CD4-positive, CD25-positive, alpha-beta regulatory T cell (primary cell): ENCODE data around the gene RAB37. TPM values are rescaled to one million over a fixed set of nuclear protein-coding genes. Genes with fewer than 3 reads are reported as not detected.

Source experiments
- ATAC-seq, 2 donors: fragments of 150-1000 bp; cut with Tn5 transposase; one replicate each; pipeline ENCODE4 v1.10.0; 2021; ENCODE audit warnings: low read depth in 2 of 2, moderate number of reproducible peaks in 2 of 2, moderate library complexity in 1 of 2
- DNase-seq, 3 donors: peaks; one replicate each; pipeline versions ENCODE4 v3.0.0 to v3.0.0-alpha.2; 2012 to 2022; ENCODE audit warnings: mixed read lengths in 1 of 3
- H3K27ac ChIP-seq: one replicate; pipeline ENCODE4 v1.7.0; 2013; ENCODE audit warnings: mild to moderate bottlenecking, low read length; ENCODE audit not compliant: insufficient read depth, poor library complexity, severe bottlenecking
- H3K27me3 ChIP-seq: one replicate; pipeline ENCODE4 v1.7.0; 2013; ENCODE audit warnings: low read length; ENCODE audit not compliant: control insufficient read depth, insufficient read depth
- H3K36me3 ChIP-seq: one replicate; pipeline ENCODE4 v1.7.0; 2013; ENCODE audit warnings: mild to moderate bottlenecking, low read length, moderate library complexity; ENCODE audit not compliant: control insufficient read depth, insufficient read depth
- H3K4me1 ChIP-seq: 2 replicates; pipeline ENCODE4 v1.7.0; 2013; ENCODE audit warnings: mild to moderate bottlenecking, low read length; ENCODE audit not compliant: insufficient read depth, control insufficient read depth, poor library complexity, severe bottlenecking
- H3K4me3 ChIP-seq: one replicate; pipeline ENCODE4 v1.7.0; 2013; ENCODE audit warnings: low read depth, mild to moderate bottlenecking, low read length, moderate library complexity
- H3K9me3 ChIP-seq, 2 experiments: 1 replicate in 1 of 2; 2 replicates in 1 of 2; pipeline ENCODE4 v1.7.0; 2013; ENCODE audit warnings: low read length in 2 of 2, mild to moderate bottlenecking in 1 of 2, moderate library complexity in 1 of 2; ENCODE audit not compliant: control insufficient read depth in 2 of 2
- H3K27ac Mint-ChIP-seq, 3 donors: one replicate each; pipeline ENCODE4 v1.8.0; 2020 to 2022; ENCODE audit warnings: mild to moderate bottlenecking in 3 of 3, mixed read lengths in 3 of 3, moderate library complexity in 2 of 3
- H3K27me3 Mint-ChIP-seq: one replicate; pipeline ENCODE4 v1.8.0; 2022; ENCODE audit warnings: mild to moderate bottlenecking, mixed read lengths
- H3K36me3 Mint-ChIP-seq: one replicate; pipeline ENCODE4 v1.8.0; 2020; ENCODE audit warnings: mixed read lengths
- H3K4me1 Mint-ChIP-seq, 4 donors: one replicate each; pipeline ENCODE4 v1.8.0; 2020 to 2022; ENCODE audit warnings: mixed read lengths in 4 of 4, mild to moderate bottlenecking in 1 of 4
- H3K4me3 Mint-ChIP-seq, 4 donors: one replicate each; pipeline ENCODE4 v1.8.0; 2020 to 2022; ENCODE audit warnings: mild to moderate bottlenecking in 4 of 4, mixed read lengths in 4 of 4, moderate library complexity in 3 of 4
- H3K9me3 Mint-ChIP-seq, 7 donors: one replicate each; pipeline ENCODE4 v1.8.0; 2020 to 2022; ENCODE audit warnings: mixed read lengths in 7 of 7, mild to moderate bottlenecking in 3 of 7, moderate library complexity in 2 of 7
- polyA plus RNA-seq, 4 donors: library from polyadenylated mRNA; unstranded; fragments of 300-500 nt; fragmentation: Illumina TruSeq; gene quantifications; one replicate each; pipeline ENCODE4 v1.2.3, GENCODE V29; 2021
- total RNA-seq: library from RNA; stranded (reverse); gene quantifications from one replicate; pipeline ENCODE4 v1.2.3, GENCODE V29; 2022

Gene RAB37
- total and polyA plus RNA-seq, 5 donors from 2014 or later, result 75.6 to 159 (median 89.3) TPM

- H3K36me3 Mint-ChIP-seq, result peaks cover 4% of the 10 kb centered on the region
- H3K36me3 ChIP-seq, result no peaks in the 10 kb centered on the region
- DNase-seq (no peak), ATAC-seq (no peak)
- H3K27ac Mint-ChIP-seq, result peak overlapping the region in 1 of 3 donors; percentile 24
- H3K4me3 ChIP-seq, result no peak overlapping the region
- H3K27ac ChIP-seq, result no peak overlapping the region
- H3K27me3 Mint-ChIP-seq, result no peaks in the 10 kb centered on the region
- no peaks in the 10 kb centered on the region for H3K27me3 ChIP-seq
- peaks cover 0 to 2% (median 0%) of the 10 kb centered on the region in 7 donors for H3K9me3 Mint-ChIP-seq
- no peaks in the 10 kb centered on the region for H3K9me3 ChIP-seq
- no peak overlapping the region for H3K4me3 Mint-ChIP-seq
- H3K4me1 ChIP-seq, result peaks cover 44% of the 10 kb centered on the region
- H3K4me1 Mint-ChIP-seq, result peaks cover 4 to 42% (median 22%) of the 10 kb centered on the region in 4 donors
These were observed 2.8 kb upstream of the RAB37 start for GRCh38 chr17:74734256-74734655.

GRCh38 chr17:74737299-74738050 lies 419 bp downstream of the RAB37 start:
- H3K9me3 Mint-ChIP-seq, result peaks cover 0 to 2% (median 0%) of the 10 kb centered on the region in 7 donors
- Histone ChIP-seq H3K27me3 (no peaks in the 10 kb centered on the region), H3K27ac (peak overlapping the region; percentile 78), H3K4me3 (peak overlapping the region; percentile 90), H3K36me3 (no peaks in the 10 kb centered on the region), H3K4me1 (peaks cover 62% of the 10 kb centered on the region), H3K9me3 (no peaks in the 10 kb centered on the region)
- H3K27ac Mint-ChIP-seq, result peak overlapping the region; percentile 90 to 99 (median 96)
- H3K4me1 Mint-ChIP-seq, result peaks cover 15 to 69% (median 40%) of the 10 kb centered on the region in 4 donors
- peak overlapping the region; percentile 94 to 98 (median 96) for H3K4me3 Mint-ChIP-seq
- no peaks in the 10 kb centered on the region for H3K27me3 Mint-ChIP-seq
- DNase-seq (peak; percentile 41 to 69 (median 48)), ATAC-seq (peak in 1 of 2 donors; percentile 12)
- H3K36me3 Mint-ChIP-seq, result peaks cover 7% of the 10 kb centered on the region

- H3K27ac ChIP-seq, result peak overlapping the region; percentile 78
- no peaks in the 10 kb centered on the region for H3K9me3 ChIP-seq
- peaks cover 71% of the 10 kb centered on the region for H3K4me1 ChIP-seq
- Mint-ChIP-seq H3K9me3 (peaks cover 0 to 2% (median 0%) of the 10 kb centered on the region in 7 donors), H3K4me1 (peaks cover 15 to 77% (median 46%) of the 10 kb centered on the region in 4 donors), H3K4me3 (peak overlapping the region; percentile 94 to 98 (median 96)), H3K27ac (peak overlapping the region; percentile 90 to 99 (median 96)), H3K36me3 (peaks cover 7% of the 10 kb centered on the region), H3K27me3 (no peaks in the 10 kb centered on the region)
- no peaks in the 10 kb centered on the region for H3K27me3 ChIP-seq
- H3K36me3 ChIP-seq, result no peaks in the 10 kb centered on the region
- peak overlapping the region; percentile 90 for H3K4me3 ChIP-seq
- DNase-seq (peak; percentile 53 to 95 (median 79)), ATAC-seq (peak; percentile 79 to 82)
These were observed 1.3 kb downstream of the RAB37 start for GRCh38 chr17:74738051-74738996.

GRCh38 chr17:74739227-74739831 lies 2.3 kb downstream of the RAB37 start:
- peaks cover 19 to 87% (median 51%) of the 10 kb centered on the region in 4 donors for H3K4me1 Mint-ChIP-seq
- peaks cover 0 to 2% (median 0%) of the 10 kb centered on the region in 7 donors for H3K9me3 Mint-ChIP-seq
- H3K4me1 ChIP-seq, result peaks cover 81% of the 10 kb centered on the region
- DNase-seq, result no peak
- no peak for ATAC-seq
- peak overlapping the region; percentile 90 to 99 (median 96) for H3K27ac Mint-ChIP-seq
- no peaks in the 10 kb centered on the region for H3K27me3 Mint-ChIP-seq
- no peaks in the 10 kb centered on the region for H3K9me3 ChIP-seq
- peaks cover 7% of the 10 kb centered on the region for H3K36me3 Mint-ChIP-seq
- peak overlapping the region; percentile 94 to 98 (median 96) for H3K4me3 Mint-ChIP-seq
- peak overlapping the region; percentile 90 for H3K4me3 ChIP-seq
- H3K27me3 ChIP-seq, result no peaks in the 10 kb centered on the region
- peak overlapping the region; percentile 78 for H3K27ac ChIP-seq
- H3K36me3 ChIP-seq, result no peaks in the 10 kb centered on the region

- H3K27me3 Mint-ChIP-seq, result no peaks in the 10 kb centered on the region
- peaks cover 7% of the 10 kb centered on the region for H3K36me3 Mint-ChIP-seq
- H3K27ac Mint-ChIP-seq, result peak overlapping the region; percentile 90 to 98 (median 96)
- H3K4me3 Mint-ChIP-seq, result peak overlapping the region; percentile 61 to 95 (median 71)
- ATAC-seq (no peak), DNase-seq (no peak)
- peak overlapping the region; percentile 73 for H3K27ac ChIP-seq
- H3K36me3 ChIP-seq, result no peaks in the 10 kb centered on the region
- H3K4me1 ChIP-seq, result peaks cover 89% of the 10 kb centered on the region
- H3K4me1 Mint-ChIP-seq, result peaks cover 19 to 88% (median 54%) of the 10 kb centered on the region in 4 donors
- H3K4me3 ChIP-seq, result peak overlapping the region; percentile 9
- H3K9me3 ChIP-seq, result no peaks in the 10 kb centered on the region
- peaks cover 0 to 1% (median 0%) of the 10 kb centered on the region in 7 donors for H3K9me3 Mint-ChIP-seq
- H3K27me3 ChIP-seq, result no peaks in the 10 kb centered on the region
These were observed 3.1 kb downstream of the RAB37 start for GRCh38 chr17:74740173-74740572.

GRCh38 chr17:74740641-74741387 lies 3.8 kb downstream of the RAB37 start:
- Histone ChIP-seq H3K9me3 (no peaks in the 10 kb centered on the region), H3K27ac (peak overlapping the region; percentile 73), H3K27me3 (no peaks in the 10 kb centered on the region), H3K4me1 (peaks cover 95% of the 10 kb centered on the region), H3K36me3 (no peaks in the 10 kb centered on the region), H3K4me3 (no peak overlapping the region)
- peaks cover 0 to 1% (median 0%) of the 10 kb centered on the region in 7 donors for H3K9me3 Mint-ChIP-seq
- H3K27ac Mint-ChIP-seq, result peak overlapping the region; percentile 90 to 98 (median 96)
- H3K4me3 Mint-ChIP-seq, result peak overlapping the region; percentile 61 to 95 (median 84)
- ATAC-seq (no peak), DNase-seq (no peak)
- peaks cover 19 to 87% (median 53%) of the 10 kb centered on the region in 4 donors for H3K4me1 Mint-ChIP-seq
- H3K27me3 Mint-ChIP-seq, result no peaks in the 10 kb centered on the region
- peaks cover 7% of the 10 kb centered on the region for H3K36me3 Mint-ChIP-seq
